ENCODE data around the gene DCST2.
A peak's percentile ranks its signal among the peaks of the same experiment; 100 is the strongest.

GRCh38 chr1:155000726-155001424 lies 32.7 kb downstream of the DCST2 start:
- TF ChIP-seq POLR2AphosphoS5 (IDR thresholded peaks at IDR 0.05; ENCODE audit: low read depth, low read length) (no peak), POLR2A (IDR thresholded peaks at IDR 0.05; ENCODE audit: low read depth, low read length) (peak; percentile 29; the same call in 1 of the 2 replicates), TAF1 (IDR thresholded peaks at IDR 0.05; ENCODE audit: borderline replicate concordance, low read depth, low read length) (0 out of 2 replicates have a peak, but pooled peaks have one; percentile 48)

All from GM12892 (cell line).